C1 segment of cervical spinal cord (tissue), 14 donors: ENCODE data around the gene PYGB.
A peak's percentile ranks its signal among the peaks of the same experiment; 100 is the strongest.
"Not testable (repeated sequence)": the region's sequence is repeated elsewhere in the genome, so short reads cannot be mapped to it uniquely, and the experiment has no call there.

Source experiments
- DNase-seq, 14 donors: peaks; one replicate each; lab custom pipeline; 2025; lab: John Stamatoyannopoulos, UW

Gene PYGB

DNA sequence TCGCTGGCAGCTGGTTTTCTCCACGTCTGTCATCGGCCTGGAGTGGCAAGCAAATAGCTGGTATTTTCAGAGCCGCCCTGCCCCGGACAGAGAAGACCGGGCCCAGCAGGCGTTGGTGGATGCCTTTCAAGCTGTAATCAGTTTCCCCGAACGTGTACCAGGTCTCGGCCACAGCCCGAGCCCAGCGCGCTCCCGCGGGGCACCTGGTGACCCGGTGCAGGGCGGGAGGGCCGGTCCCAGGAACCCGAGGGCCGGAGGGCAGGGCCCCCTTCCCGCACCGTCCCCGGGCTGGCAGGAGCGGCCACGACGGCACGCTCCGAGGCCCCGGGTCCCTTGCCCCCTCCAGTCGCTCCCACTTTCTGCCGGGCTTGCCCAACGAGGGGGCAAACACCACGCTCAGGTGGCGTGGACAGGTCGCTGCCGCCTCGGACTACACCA, 348 bp upstream of the PYGB start:
- peak in 3 of 14 donors; percentile 51 to 75 (median 68) for DNase-seq

DNA sequence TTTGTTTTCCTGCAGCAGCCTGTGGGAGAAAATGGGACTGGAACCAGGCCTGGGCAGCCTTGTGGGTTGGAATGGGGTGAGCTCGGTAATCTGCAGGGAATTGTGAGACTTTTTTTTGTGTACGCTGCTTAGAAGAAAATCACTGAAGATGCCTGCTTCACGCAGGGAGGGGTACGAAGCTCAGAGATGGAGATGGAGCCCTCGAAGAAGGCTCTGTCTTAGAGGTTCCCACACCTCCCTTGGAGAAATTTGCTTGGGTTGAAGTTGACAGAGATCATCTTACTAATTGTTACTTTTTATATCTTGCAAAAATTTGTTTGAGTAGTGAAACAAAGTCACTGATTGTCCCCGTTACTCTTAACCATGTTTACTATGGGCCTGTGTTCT, 894 bp downstream of the PYGB start:
- DNase-seq = peak in 4 of 14 donors; percentile 9 to 65 (median 56)

DNA sequence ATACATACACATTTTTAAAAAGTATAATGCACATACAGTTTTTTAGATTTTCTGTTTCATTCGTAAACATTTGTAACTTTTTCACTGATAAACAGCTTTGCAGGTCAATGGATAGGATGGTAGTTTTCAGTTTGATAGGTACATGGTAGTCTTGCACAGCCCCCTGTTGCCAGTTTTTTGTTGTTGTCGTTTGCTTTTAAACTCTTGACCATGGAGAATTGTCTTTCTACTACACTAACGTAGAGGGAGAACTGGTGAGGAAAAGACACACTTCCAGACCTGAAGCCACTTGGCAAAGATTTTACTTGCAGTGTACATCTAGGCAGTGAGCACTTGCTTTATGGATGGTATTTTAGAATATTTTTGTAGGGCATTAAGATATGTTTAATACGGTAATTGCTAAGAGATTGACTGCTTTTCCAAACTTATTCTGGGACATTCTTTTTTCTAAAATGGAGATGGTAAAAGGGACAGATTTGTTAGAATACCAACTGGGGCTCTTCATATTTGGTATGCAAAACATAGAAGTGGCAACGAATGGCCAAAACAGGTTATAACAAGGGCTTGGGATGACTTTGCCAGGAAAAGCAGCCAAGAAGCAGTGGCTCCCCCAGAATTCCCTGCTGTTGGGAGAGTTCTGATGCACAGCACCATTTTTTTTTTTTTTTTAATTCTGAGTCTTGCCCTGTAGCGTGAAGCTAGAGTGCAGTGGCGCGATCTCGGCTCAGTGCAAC, 1.5 kb downstream of the PYGB start:
- DNase-seq = peak in 3 of 14 donors; percentile 24 to 90 (median 37)

GRCh38 chr20:25250508-25250907, 2.6 kb downstream of the PYGB start:
- DNase-seq = peak in 1 of 14 donors; percentile 37

GRCh38 chr20:25251019-25251418, 3.1 kb downstream of the PYGB start:
- DNase-seq = no peak

DNA sequence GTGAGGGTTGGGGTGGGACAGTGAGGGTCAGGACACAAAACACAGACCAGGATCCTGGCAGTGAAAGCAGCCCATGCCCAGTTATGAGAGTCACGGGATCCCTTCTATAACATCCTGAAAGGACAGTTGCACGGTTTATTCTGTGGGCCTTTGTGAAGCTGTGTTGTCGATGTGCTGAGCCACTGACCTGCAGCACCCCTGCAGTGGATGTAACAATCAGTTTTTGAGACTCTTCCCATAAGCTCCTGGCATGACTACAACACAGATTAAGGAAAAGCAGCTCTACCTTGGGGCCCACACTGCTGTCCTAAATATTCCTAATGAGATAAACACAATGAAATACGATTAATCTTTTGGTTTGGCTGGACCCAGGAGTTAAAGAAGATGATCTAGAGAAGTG, 3.7 kb downstream of the PYGB start:
- DNase-seq = peak in 2 of 14 donors; percentile 18 to 48

DNA sequence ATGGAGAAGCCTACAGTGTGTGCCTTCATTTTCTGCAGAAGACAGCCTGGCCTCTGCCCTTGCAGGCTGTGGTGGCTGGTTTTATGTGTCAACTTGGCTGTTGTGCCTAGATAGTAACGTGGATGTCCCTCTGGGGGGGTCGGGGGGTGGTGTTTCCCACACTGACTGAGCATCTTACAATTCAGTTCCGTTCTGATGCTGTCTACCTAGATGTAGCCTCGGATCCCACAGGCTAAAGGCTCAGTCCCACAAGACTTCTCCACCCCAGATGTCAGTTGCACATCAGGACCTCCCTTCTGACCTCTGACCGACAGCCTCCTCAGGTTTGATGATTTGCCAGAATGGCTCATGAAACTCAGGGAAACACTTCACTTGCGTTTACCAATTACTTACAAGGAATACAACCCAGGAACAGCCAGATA, 4.4 kb downstream of the PYGB start:
- no peak for DNase-seq

DNA sequence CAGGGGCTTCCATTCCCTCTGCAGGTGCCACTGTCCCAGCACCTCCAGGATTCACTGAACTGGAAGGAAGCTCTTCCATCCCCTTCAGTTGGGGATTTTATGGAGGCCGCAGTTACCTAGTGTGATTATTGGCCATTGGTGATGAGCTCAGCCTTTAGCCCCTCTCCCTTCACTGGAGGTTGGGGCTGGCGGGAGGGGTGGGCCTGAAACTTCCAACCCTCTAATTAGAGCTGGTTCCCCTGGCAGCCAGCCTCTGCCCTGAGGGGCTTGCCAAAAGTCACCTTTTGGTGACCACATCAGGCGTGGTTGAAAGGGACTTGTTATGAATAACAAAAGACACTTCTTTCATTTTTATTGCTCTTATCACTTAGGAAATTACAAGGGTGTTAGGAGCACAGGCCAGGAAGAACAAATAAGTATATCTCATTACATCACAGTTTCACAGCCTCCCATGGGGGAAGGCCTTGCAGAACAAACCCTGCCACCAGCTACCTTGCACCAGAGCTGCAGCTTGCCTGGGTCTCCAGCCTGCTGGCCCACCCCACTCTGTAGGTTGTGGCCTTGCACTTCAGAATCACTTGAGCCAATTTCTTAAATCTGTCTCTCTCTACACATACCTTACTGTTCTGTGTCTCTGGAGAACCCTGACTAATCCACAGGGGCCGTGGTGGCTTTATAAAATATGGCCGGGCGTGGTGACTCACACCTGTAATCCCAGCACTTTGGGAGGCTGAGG, 5.0 kb downstream of the PYGB start:
- no peak for DNase-seq

DNA sequence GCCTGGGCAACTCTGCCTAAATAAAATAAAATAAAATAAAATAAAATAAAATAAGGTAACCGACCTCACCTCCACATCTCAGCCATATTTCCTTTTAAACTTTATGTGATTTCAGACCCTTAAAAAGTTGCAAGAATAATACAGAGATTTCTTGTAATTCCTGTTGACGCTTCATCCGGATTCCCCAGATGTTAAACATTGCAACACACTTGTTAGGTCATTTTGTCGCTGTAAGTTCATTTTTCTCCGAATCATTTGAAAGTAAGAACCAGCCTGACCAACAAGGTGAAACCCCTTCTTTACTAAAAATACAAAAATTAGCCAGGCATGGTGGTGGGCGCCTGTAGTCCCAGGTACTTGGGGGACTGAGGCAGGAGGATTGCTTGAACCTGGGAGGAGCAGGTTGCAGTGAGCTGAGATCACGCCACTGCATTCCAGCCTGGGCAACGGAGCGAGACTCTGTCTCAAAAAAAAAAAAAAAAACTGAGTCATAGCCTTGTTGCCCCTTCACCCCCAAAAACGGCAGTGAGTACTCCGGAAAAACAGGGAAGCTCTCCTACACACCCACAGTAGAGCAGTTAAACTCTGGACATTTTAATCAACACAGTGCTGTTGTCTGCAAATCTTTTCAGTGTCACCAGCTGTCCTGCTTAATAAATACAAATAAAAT, 5.9 kb downstream of the PYGB start:
- no peak for DNase-seq

DNA sequence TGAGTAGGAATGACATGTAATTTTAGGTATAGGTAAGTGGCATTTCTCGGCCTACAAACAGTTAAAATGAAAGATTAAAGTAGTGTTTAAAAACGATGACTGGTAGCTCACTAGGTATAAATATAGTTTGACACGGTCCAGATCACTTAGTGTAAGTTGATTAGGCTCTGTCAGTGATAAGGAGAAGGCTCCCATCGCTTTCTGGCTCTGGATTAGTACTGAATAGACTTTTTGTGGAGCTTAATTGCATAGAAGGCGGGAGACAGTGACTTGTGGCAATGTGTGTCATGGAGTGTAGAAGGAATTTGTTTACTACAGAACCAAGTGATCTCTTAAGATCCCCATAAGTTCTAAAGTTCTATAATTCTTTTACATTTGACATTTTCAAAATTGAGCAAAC, 6.7 kb downstream of the PYGB start:
- DNase-seq = no peak

DNA sequence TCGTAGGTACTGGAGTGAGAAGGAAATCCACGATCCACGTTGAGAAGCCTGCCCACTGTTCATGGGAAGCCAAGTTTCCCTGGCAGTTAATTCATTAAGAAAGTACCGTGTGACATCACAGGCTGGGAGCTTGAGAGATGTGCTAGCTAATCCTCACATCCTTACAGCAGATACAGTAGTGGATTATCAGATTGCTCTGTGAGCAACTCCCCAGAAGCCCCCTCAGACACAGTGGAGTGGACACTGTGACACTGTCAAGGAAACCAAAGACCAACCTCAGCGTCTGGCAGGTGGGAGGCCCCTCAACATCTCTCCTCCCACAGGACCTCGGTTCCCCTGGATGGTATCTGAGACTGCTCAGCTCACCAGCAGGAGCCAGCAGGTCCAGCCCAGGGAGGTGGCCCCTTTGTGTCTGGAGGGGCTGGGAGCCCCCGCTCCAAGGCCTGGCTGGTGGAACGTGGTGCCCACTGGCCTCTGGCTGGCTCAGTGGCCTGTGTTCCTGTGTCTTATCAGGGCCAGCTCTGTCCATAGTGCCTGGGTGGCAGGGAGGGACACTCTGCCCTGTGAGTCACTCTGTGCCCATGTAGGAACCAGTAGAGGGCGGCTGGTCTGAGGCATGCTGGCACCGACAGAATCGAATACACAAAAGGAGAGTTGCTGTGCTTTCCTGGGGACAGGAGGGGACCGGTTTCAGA, 7.2 kb downstream of the PYGB start:
- DNase-seq = peak in 11 of 14 donors; percentile 24 to 83 (median 67)

DNA sequence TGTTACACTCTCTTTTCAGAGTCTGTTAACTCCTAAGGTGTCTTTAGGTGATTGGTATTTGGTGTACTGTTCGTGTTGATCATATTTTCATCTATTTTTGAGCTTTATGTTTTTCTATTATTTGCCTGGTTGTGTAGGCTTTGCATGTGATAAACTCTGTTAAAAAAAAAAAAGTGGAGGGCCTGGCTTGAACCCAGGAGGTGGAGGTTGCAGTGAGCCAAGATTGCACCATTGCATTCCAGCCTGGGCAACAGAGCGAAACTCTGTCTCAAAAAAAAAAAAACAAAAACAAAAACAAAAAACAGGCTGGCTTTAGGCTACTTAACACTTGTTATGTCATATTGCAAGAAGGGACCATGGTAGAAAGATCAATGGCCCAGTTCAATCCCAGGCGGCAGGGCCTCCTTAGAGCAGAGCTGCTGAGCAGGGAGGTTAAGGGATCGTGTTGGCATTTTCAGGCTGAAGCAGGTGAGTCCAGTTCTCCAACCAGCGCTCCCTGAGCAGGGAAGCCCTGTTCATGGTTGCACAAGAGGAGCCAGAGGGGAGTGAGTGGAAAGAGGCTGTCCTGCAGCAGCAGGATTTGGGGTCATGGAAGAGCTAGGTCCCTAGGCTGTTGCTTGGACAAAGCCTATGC, 8.5 kb downstream of the PYGB start:
- no peak for DNase-seq

DNA sequence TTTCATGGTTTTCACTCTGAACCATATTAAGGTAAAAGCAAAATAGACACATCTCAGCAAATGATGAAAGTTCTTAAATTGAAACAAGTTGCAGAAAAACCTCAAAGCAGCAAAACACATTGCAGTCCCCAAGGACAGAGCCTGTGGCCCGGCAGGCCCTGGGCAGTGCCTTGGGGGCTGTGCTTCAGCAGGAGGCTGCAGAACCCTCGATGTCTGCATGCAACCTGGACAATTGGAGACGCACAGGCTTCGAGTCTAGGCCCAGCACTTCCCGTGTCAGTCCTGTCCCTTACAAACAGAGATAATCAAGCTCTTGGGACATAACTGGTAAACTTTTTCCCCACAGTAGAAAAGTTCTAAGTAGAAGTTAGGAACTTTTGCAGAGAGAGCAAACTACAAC, 9.2 kb downstream of the PYGB start:
- DNase-seq = no peak

DNA sequence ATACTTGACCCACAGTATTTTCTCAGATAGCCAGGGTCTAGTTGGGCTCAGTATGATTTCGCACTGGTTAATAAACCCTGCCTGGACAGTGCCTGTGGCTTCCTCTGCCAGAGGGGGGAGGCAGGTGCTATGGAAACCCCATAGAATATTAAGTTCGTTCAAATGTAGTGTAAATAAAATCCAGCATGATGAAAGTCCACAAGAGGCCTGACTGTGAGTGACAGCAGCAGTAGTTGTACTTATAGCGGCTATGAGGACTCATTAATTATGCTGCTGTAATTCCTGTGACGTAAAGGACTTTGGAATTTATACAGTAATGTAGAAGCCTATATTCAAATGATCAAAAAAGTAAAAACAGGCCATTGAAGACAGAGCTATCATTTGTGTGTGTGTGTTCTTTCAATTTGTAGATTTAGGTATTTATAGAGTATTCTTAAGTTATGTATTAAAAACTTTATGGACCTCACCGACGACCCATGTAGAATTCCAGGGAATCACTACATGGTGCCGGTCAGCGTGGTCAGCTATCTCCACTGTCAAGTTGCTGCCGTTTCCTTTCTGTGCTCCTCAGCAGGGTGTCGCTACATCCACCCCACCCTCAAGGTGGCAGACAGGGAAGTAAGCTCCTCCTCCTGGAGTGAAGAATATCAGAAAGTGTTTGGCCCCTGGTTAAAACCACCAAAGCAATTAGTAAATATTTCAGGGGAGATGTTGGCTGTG, 10.0 kb downstream of the PYGB start:
- no peak for DNase-seq

- DNase-seq = no peak
These were observed 10.6 kb downstream of the PYGB start for GRCh38 chr20:25258476-25258805.

GRCh38 chr20:25258828-25259227, 10.9 kb downstream of the PYGB start:
- no peak for DNase-seq

DNA sequence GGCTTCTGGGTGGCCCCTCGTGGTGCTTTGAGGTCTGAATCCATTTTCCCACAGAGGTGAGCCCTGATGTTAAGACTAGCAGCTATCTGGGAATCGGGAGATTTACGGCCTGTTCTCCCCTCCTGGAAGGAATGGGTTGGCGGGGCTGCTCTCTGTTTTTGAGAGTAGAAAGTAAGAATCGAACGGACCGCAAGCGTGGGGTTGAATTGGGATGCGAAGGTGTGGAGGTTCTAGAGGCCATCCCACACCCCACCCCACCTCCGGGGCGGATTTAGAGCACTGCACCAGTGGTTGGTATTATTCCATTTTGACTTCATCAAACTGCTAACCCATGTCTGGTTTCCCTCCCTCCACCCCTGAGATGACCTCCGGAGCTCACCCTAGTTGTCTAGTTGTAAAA, 11.5 kb downstream of the PYGB start:
- DNase-seq = no peak

- DNase-seq = no peak
These were observed 11.9 kb downstream of the PYGB start for GRCh38 chr20:25259788-25260254.

DNA sequence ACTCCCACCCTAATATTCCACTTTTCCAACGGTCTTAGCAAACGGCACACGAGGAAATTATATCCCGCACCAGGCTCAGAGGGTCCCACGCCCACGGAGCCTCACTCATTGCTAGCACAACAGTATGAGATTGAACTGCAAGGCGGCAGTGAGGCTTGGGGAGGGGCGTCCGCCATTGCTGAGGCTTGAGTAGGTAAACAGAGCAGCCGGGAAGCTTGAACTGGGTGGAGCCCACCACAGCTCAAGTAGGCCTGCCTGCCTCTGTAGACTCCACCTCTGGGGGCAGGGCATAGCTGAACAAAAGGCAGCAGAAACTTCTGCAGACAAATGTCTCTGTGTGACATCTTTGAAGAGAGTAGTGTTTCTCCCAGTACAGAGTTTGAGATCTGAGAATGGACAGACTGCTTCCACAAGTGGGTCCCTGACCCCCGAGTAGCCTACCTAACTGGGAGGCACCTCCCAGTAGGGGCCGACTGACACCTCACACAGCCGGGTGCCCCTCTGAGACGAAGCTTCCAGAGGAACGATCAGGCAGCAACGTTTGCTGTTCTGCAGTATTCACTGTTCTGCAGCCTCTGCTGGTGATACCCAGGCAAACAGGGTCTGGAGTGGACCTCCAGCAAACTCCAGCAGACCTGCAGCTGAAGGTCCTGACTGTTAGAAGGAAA, 13.0 kb downstream of the PYGB start:
- not testable (repeated sequence) for DNase-seq
